ENCODE results near the gene PAM. TPM values are rescaled to one million over a fixed set of nuclear protein-coding genes. Genes with fewer than 3 reads are reported as not detected.

Gene PAM
- total RNA-seq, 2 experiments from 2014 or later = not detected

- no peaks in the 10 kb centered on the region for H3K4me1 ChIP-seq (ENCODE audit: insufficient read depth, low read length, poor library complexity, severe bottlenecking)
- DNase-seq (ENCODE audit: low spot score) = no peak
- intact Hi-C loops (cut with micrococcal nuclease; ENCODE audit: unreplicated experiment) = no loop called here
- H3K79me2 ChIP-seq (ENCODE audit: insufficient read depth, low read depth, low read length) = no peaks in the 10 kb centered on the region
- no peak overlapping the region for H2AFZ ChIP-seq (ENCODE audit: low read length)
- no peaks in the 10 kb centered on the region for H4K20me1 ChIP-seq (ENCODE audit: insufficient read depth, low read length)
- no peak overlapping the region for H3K4me3 ChIP-seq (ENCODE audit: low read depth, low read length, poor library complexity, severe bottlenecking)
- BruUV-seq (replicated peaks) = no TSS peak
- TF ChIP-seq EZH2phosphoT487 (IDR thresholded peaks at IDR 0.05; ENCODE audit: borderline replicate concordance, low read depth, low read length) = no peak
- no peak for TF ChIP-seq CTCF (conservative IDR thresholded peaks at IDR 0.05; ENCODE audit: low read length)
- H3K27ac ChIP-seq (ENCODE audit: low read depth, low read length, poor library complexity, severe bottlenecking) = no peak overlapping the region
- no peaks in the 10 kb centered on the region for H3K9me2 ChIP-seq (ENCODE audit: insufficient read depth, low read length)
- H3K4me2 ChIP-seq (ENCODE audit: low read length) = no peak overlapping the region
- ChIA-PET CTCF (ENCODE audit: unreplicated experiment) (no interaction called here), POLR2A (no interaction called here)
- H3K9me3 ChIP-seq (ENCODE audit: low read length) = no peaks in the 10 kb centered on the region
- H3K36me3 ChIP-seq (ENCODE audit: insufficient read depth, low read length) = no peaks in the 10 kb centered on the region
Measured at GRCh38 chr5:102818934-102819333, 63.8 kb downstream of the PAM start.

- H3K27ac ChIP-seq (ENCODE audit: low read depth, low read length, poor library complexity, severe bottlenecking) = no peak overlapping the region
- H2AFZ ChIP-seq (ENCODE audit: low read length) = no peak overlapping the region
- no peaks in the 10 kb centered on the region for H3K4me1 ChIP-seq (ENCODE audit: insufficient read depth, low read length, poor library complexity, severe bottlenecking)
- no peaks in the 10 kb centered on the region for H3K9me2 ChIP-seq (ENCODE audit: insufficient read depth, low read length)
- H3K36me3 ChIP-seq (ENCODE audit: insufficient read depth, low read length) = no peaks in the 10 kb centered on the region
- no peak for DNase-seq (ENCODE audit: low spot score)
- no peak overlapping the region for H3K4me2 ChIP-seq (ENCODE audit: low read length)
- CTCF ChIA-PET (ENCODE audit: unreplicated experiment) = no interaction called here
- H3K4me3 ChIP-seq (ENCODE audit: low read depth, low read length, poor library complexity, severe bottlenecking) = no peak overlapping the region
- intact Hi-C loops (cut with micrococcal nuclease; ENCODE audit: unreplicated experiment) = no loop called here
- H3K9me3 ChIP-seq (ENCODE audit: low read length) = no peaks in the 10 kb centered on the region
- H3K79me2 ChIP-seq (ENCODE audit: insufficient read depth, low read depth, low read length) = no peaks in the 10 kb centered on the region
- TF ChIP-seq EZH2phosphoT487 (IDR thresholded peaks at IDR 0.05; ENCODE audit: borderline replicate concordance, low read depth, low read length) = no peak
- no peak for TF ChIP-seq CTCF (conservative IDR thresholded peaks at IDR 0.05; ENCODE audit: low read length)
- POLR2A ChIA-PET = no interaction called here
- no TSS peak for BruUV-seq (replicated peaks)
- H4K20me1 ChIP-seq (ENCODE audit: insufficient read depth, low read length) = no peaks in the 10 kb centered on the region
Measured at GRCh38 chr5:102819634-102820033, 64.5 kb downstream of the PAM start.

DNA sequence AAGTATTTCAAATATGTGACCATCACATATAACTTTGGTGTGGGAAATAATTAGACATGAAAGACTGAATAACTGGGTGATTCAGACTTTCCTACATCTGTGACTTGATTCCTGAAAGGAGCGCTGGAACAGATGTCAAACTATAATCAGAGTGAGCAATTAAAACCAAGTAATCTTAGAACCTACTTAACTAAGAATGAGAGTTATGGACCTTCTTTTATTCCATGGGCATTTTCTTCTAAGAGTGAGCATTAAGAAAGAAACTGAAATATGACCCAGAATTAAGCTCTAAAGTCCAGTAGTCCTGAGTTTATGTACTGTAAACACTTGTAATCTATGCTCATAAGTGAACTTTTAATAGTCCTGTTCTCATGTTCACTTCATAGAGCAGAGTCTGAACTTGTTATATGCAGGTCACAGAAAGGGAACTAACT, 68.4 kb downstream of the PAM start:
- Histone ChIP-seq H3K4me3 (ENCODE audit: low read depth, low read length, poor library complexity, severe bottlenecking) (no peak overlapping the region), H3K4me2 (ENCODE audit: low read length) (no peak overlapping the region), H3K4me1 (ENCODE audit: insufficient read depth, low read length, poor library complexity, severe bottlenecking) (no peaks in the 10 kb centered on the region), H3K79me2 (ENCODE audit: insufficient read depth, low read depth, low read length) (no peaks in the 10 kb centered on the region), H2AFZ (ENCODE audit: low read length) (no peak overlapping the region), H3K9me2 (ENCODE audit: insufficient read depth, low read length) (no peaks in the 10 kb centered on the region), H3K27ac (ENCODE audit: low read depth, low read length, poor library complexity, severe bottlenecking) (no peak overlapping the region), H3K36me3 (ENCODE audit: insufficient read depth, low read length) (no peaks in the 10 kb centered on the region), H3K9me3 (ENCODE audit: low read length) (no peaks in the 10 kb centered on the region), H4K20me1 (ENCODE audit: insufficient read depth, low read length) (no peaks in the 10 kb centered on the region)
- DNase-seq (ENCODE audit: low spot score) = no peak
- POLR2A ChIA-PET = interaction anchor here (0.6 to 0.7 kb wide), 2 partner anchors 9 to 53 kb away, joined by 3 read pairs; no protein-coding TSS in a partner anchor
- BruUV-seq (replicated peaks) = no TSS peak
- intact Hi-C loops (cut with micrococcal nuclease; ENCODE audit: unreplicated experiment) = no loop called here
- CTCF ChIA-PET (ENCODE audit: unreplicated experiment) = no interaction called here
- TF ChIP-seq CTCF (conservative IDR thresholded peaks at IDR 0.05; ENCODE audit: low read length) = no peak
- no peak for TF ChIP-seq EZH2phosphoT487 (IDR thresholded peaks at IDR 0.05; ENCODE audit: borderline replicate concordance, low read depth, low read length)

Data from OCI-LY7 (cell line).